WI38 (cell line): Measurements from ENCODE around the gene FGGY.

Experiments
- H3K4me3 ChIP-seq: 2 replicates; pipeline ENCODE4 v1.5.1; 2011; ENCODE audit warnings: low read depth, mild to moderate bottlenecking, control low read depth, low read length
- CTCF ChIP-seq: IDR thresholded peaks from 2 replicates; pipeline ENCODE4 v1.5.1; 2012; ENCODE audit warnings: low read depth, mild to moderate bottlenecking, control low read depth, low read length

FGGY gene

GRCh38 chr1:59412718-59413326 lies 115.9 kb downstream of the FGGY start:
- no peak for TF ChIP-seq CTCF

GRCh38 chr1:59413327-59413720 lies 116.4 kb downstream of the FGGY start:
- no peak for TF ChIP-seq CTCF
- no peak overlapping the region for H3K4me3 ChIP-seq

More at GRCh38 chr1:59412718-59413326, 115.9 kb downstream of the FGGY start:
- no peak overlapping the region for H3K4me3 ChIP-seq

GRCh38 chr1:59414406-59415133 lies 117.7 kb downstream of the FGGY start:
- no peak for TF ChIP-seq CTCF
- no peak overlapping the region for H3K4me3 ChIP-seq

- no peak for TF ChIP-seq CTCF
- H3K4me3 ChIP-seq: no peak overlapping the region
Observed at GRCh38 chr1:59415286-59415850, 118.5 kb downstream of the FGGY start.

GRCh38 chr1:59415881-59416280 lies 119.0 kb downstream of the FGGY start:
- no peak for TF ChIP-seq CTCF
- H3K4me3 ChIP-seq: no peak overlapping the region

- no peak for TF ChIP-seq CTCF
- H3K4me3 ChIP-seq: no peak overlapping the region
Observed at GRCh38 chr1:59417406-59417805, 120.5 kb downstream of the FGGY start.
